Lung microvascular endothelial cell (primary cell): ENCODE data around the gene ADAMTS15. TPM values are rescaled to one million over a fixed set of nuclear protein-coding genes. Genes with fewer than 3 reads are reported as not detected.

ENCODE experiments used
- DNase-seq, 2 donors: peaks; one replicate each; pipeline versions ENCODE4 v3.0.0 to v3.0.0-alpha.2; 2010; ENCODE audit warnings: low read depth in 2 of 2
- total RNA-seq: library from RNA; depleted of rRNA; stranded (reverse); fragments of >200 nt; gene quantifications from 2 replicates; pipeline ENCODE4 v1.2.1, GENCODE V29; 2014

The ADAMTS15 gene
- total RNA-seq, 1 donor from 2014 or later: 4.0 TPM

GRCh38 chr11:130416906-130417305, 31.5 kb upstream of the ADAMTS15 start:
- no peak for DNase-seq

- DNase-seq: no peak
Observed at GRCh38 chr11:130418210-130418609, 30.2 kb upstream of the ADAMTS15 start.

- DNase-seq: no peak
Observed at GRCh38 chr11:130418756-130419155, 29.7 kb upstream of the ADAMTS15 start.

- no peak for DNase-seq
Observed at GRCh38 chr11:130420478-130421198, 27.8 kb upstream of the ADAMTS15 start.

GRCh38 chr11:130421199-130421585, 27.3 kb upstream of the ADAMTS15 start:
- no peak for DNase-seq

GRCh38 chr11:130421697-130422096, 26.7 kb upstream of the ADAMTS15 start:
- no peak for DNase-seq

- DNase-seq: no peak
Observed at GRCh38 chr11:130422251-130422995, 26.0 kb upstream of the ADAMTS15 start.

GRCh38 chr11:130423541-130424142, 24.8 kb upstream of the ADAMTS15 start:
- DNase-seq: no peak

- DNase-seq: no peak
Observed at GRCh38 chr11:130424613-130425140, 23.8 kb upstream of the ADAMTS15 start.

GRCh38 chr11:130425156-130425555, 23.3 kb upstream of the ADAMTS15 start:
- DNase-seq: no peak

- DNase-seq: no peak
Observed at GRCh38 chr11:130426223-130426836, 22.1 kb upstream of the ADAMTS15 start.

- no peak for DNase-seq
Observed at GRCh38 chr11:130426837-130427341, 21.6 kb upstream of the ADAMTS15 start.

GRCh38 chr11:130427581-130428315, 20.7 kb upstream of the ADAMTS15 start:
- DNase-seq: no peak

- no peak for DNase-seq
Observed at GRCh38 chr11:130428316-130429119, 19.9 kb upstream of the ADAMTS15 start, which contains the start of gene ADAMTS8. Gene ADAMTS8, minus strand, starts transcription at chr11:130428609. Its CDS starts 323 bp downstream, at chr11:130428286.

GRCh38 chr11:130429120-130429681, 19.2 kb upstream of the ADAMTS15 start:
- no peak for DNase-seq

- DNase-seq: no peak
Observed at GRCh38 chr11:130429983-130430382, 18.5 kb upstream of the ADAMTS15 start.

- DNase-seq: peak; percentile 71 to 86
Observed at GRCh38 chr11:130431331-130431773, 17.1 kb upstream of the ADAMTS15 start.

GRCh38 chr11:130431801-130432200, 16.6 kb upstream of the ADAMTS15 start:
- no peak for DNase-seq

GRCh38 chr11:130433357-130433756, 15.1 kb upstream of the ADAMTS15 start:
- no peak for DNase-seq
